Measurements from ENCODE around the gene DVL3. TPM values are rescaled to one million over a fixed set of nuclear protein-coding genes. Genes with fewer than 3 reads are reported as not detected.
A peak's percentile ranks its signal among the peaks of the same experiment; 100 is the strongest.

DVL3 gene
- total RNA-seq, 4 donors from 2014 or later, result 56.8 to 117 (median 66.4) TPM

DNA sequence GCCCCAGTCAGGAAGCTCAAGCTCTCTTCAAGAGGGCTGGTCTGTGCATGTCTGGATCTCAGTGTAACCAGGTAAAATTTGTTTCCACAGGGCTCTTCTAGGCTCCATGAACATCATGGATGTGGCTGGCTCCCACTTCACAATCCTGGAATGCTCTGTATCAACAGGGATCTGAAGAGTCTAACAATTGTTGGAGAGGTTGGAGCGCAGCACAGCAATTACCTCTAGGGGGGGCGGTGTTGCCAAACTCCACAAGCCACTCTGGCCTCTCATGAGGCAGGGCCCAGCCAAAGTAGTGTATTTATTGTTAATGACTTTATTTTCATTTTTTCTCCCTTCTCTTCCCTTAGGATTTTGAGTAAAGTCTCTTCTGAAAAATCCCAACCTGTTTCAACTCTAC is 26.2 kb upstream of the DVL3 start:
- H3K4me1 ChIP-seq, result peaks cover 0 to 7% (median 0%) of the 10 kb centered on the region in 3 donors
- WGBS, 2 donors (ENCODE audit: low coverage in 1 of 2), result 17 to 34% methylated on average over 2 of the region's 2 CpGs
- no peaks in the 10 kb centered on the region for H3K27me3 ChIP-seq
- H3K27ac ChIP-seq, result no peak overlapping the region
- H3K36me3 ChIP-seq, result no peaks in the 10 kb centered on the region
- TF ChIP-seq, protein P1, sequence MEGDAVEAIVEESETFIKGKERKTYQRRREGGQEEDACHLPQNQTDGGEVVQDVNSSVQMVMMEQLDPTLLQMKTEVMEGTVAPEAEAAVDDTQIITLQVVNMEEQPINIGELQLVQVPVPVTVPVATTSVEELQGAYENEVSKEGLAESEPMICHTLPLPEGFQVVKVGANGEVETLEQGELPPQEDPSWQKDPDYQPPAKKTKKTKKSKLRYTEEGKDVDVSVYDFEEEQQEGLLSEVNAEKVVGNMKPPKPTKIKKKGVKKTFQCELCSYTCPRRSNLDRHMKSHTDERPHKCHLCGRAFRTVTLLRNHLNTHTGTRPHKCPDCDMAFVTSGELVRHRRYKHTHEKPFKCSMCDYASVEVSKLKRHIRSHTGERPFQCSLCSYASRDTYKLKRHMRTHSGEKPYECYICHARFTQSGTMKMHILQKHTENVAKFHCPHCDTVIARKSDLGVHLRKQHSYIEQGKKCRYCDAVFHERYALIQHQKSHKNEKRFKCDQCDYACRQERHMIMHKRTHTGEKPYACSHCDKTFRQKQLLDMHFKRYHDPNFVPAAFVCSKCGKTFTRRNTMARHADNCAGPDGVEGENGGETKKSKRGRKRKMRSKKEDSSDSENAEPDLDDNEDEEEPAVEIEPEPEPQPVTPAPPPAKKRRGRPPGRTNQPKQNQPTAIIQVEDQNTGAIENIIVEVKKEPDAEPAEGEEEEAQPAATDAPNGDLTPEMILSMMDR (IDR thresholded peaks at IDR 0.05), result peak in 1 of 4 experiments; percentile 31
- no peak for TF ChIP-seq EP300 (IDR thresholded peaks at IDR 0.05)
- TF ChIP-seq POLR2AphosphoS5 (IDR thresholded peaks at IDR 0.05), result no peak
- H3K4me3 ChIP-seq, result no peak overlapping the region
- no peaks in the 10 kb centered on the region for H3K9me3 ChIP-seq
- no peak for ATAC-seq

DNA sequence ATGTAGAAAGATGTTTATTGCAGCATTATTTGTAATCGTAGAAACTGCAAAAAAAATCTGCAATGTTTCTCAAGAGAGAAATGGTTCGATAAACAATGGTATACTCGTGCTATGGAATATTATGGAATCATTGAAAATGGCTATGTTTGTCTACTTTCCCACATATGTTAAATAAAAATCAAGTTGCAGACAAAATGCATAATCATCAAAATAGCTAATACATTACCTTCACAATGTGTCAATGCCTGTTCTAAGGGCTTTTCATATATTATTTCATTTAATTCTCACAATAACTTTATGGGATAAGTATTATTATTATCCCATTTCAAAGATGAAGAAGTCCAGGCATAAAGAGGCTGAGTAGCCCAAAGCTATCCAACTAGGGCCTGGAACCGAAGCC is 22.2 kb upstream of the DVL3 start:
- ATAC-seq, result no peak
- 89 to 94% methylated on average over 4 of the region's 4 CpGs for WGBS, 2 donors (ENCODE audit: low coverage in 1 of 2)

DNA sequence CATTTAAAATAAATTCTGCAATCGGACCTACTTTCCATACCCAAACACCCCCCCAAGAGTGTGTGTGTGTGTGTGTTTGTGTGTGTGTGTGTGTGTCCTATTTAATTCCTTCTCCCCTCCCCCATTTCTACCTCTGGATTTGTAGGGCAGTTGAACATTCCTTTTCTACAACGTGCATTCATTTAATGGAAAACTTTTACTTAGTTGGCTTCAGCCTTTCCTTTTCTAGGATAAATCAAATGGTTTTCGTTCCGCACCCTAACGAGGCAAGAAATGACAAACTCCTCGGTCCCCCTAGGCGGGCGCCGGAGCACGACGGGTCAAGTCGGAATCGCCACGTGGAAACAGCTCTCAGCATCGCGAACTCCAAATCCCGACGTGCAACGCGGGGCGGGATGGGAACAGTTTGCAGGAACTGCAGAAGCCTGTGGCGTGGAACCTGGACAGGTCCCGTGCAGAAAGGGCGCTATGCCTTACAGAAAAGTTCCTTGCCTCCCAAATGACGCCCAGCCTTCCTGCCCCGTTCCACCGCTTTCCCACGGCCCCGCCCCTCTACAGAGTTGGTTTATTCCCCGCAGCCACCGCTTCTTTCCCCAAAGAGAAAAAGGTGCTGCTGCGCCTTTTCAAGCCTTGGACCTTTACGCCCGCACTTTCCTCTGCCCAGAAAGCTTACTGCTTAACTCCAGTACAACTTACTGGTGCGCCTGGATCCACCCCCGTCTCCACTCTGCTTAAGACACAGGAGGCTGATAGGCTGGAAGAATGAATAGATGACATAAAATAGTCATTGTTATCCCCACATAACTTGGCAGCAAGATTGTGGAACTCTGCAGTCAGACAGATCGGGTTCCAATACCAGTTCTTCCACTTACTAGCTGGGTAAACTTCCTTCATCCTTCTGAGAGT is 21.1 kb upstream of the DVL3 start:
- Histone ChIP-seq H3K27ac (peak overlapping the region; percentile 84 to 92 (median 86)), H3K4me3 (peak overlapping the region; percentile 61 to 97), H3K4me1 (peaks cover 0 to 27% (median 6%) of the 10 kb centered on the region in 3 donors), H3K27me3 (no peaks in the 10 kb centered on the region), H3K36me3 (peaks cover 0 to 20% of the 10 kb centered on the region in 2 donors), H3K9me3 (no peaks in the 10 kb centered on the region)
- WGBS, 2 donors (ENCODE audit: low coverage in 1 of 2), result 0 to 3% methylated on average over 9 to 13 of the region's 37 CpGs
- TF ChIP-seq, protein P1 (IDR thresholded peaks at IDR 0.05), result peak in 1 of 4 experiments; percentile 18
- TF ChIP-seq POLR2AphosphoS5 (IDR thresholded peaks at IDR 0.05) (peak; percentile 56), EP300 (IDR thresholded peaks at IDR 0.05) (no peak)
- ATAC-seq, result peak; percentile 77

More for the DNA sequence above, 22.2 kb upstream of the DVL3 start:
- Histone ChIP-seq H3K4me3 (no peak overlapping the region), H3K36me3 (peaks cover 0 to 9% of the 10 kb centered on the region in 2 donors), H3K4me1 (peaks cover 0 to 27% (median 6%) of the 10 kb centered on the region in 3 donors), H3K9me3 (no peaks in the 10 kb centered on the region), H3K27me3 (no peaks in the 10 kb centered on the region), H3K27ac (no peak overlapping the region)
- no peak for TF ChIP-seq POLR2AphosphoS5 (IDR thresholded peaks at IDR 0.05)

DNA sequence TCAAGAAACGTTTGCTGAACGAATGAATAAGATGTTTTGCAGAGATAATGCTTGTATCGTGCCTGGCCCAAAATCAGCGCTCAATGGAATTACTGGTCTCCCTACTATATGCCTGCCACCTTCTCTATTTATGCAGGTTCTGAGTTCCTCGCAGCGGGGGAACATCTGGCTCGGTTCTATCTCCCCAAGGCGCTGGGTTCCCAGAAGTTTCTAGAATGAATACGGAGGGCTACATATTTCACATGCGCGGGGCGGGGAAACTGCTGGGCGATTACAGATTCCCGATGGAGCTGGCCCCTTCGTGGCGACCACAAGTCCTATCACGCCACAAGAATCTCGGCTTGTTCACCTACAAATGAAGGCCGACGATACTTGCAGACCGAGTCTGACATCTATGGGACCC is 20.4 kb upstream of the DVL3 start:
- peaks cover 0 to 27% of the 10 kb centered on the region in 2 donors for H3K36me3 ChIP-seq
- no peak for ATAC-seq
- H3K4me1 ChIP-seq, result peaks cover 0 to 27% (median 6%) of the 10 kb centered on the region in 3 donors
- 0 to 1% methylated on average over 12 to 16 of the region's 21 CpGs for WGBS, 2 donors (ENCODE audit: low coverage in 1 of 2)
- TF ChIP-seq, protein P1 (IDR thresholded peaks at IDR 0.05), result no peak
- TF ChIP-seq POLR2AphosphoS5 (IDR thresholded peaks at IDR 0.05) (no peak), POLR2A (IDR thresholded peaks at IDR 0.05) (no peak), EP300 (IDR thresholded peaks at IDR 0.05) (no peak)
- H3K27me3 ChIP-seq, result no peaks in the 10 kb centered on the region
- peak overlapping the region; percentile 84 to 92 (median 86) for H3K27ac ChIP-seq
- peak overlapping the region; percentile 61 to 97 for H3K4me3 ChIP-seq
- H3K9me3 ChIP-seq, result no peaks in the 10 kb centered on the region

DNA sequence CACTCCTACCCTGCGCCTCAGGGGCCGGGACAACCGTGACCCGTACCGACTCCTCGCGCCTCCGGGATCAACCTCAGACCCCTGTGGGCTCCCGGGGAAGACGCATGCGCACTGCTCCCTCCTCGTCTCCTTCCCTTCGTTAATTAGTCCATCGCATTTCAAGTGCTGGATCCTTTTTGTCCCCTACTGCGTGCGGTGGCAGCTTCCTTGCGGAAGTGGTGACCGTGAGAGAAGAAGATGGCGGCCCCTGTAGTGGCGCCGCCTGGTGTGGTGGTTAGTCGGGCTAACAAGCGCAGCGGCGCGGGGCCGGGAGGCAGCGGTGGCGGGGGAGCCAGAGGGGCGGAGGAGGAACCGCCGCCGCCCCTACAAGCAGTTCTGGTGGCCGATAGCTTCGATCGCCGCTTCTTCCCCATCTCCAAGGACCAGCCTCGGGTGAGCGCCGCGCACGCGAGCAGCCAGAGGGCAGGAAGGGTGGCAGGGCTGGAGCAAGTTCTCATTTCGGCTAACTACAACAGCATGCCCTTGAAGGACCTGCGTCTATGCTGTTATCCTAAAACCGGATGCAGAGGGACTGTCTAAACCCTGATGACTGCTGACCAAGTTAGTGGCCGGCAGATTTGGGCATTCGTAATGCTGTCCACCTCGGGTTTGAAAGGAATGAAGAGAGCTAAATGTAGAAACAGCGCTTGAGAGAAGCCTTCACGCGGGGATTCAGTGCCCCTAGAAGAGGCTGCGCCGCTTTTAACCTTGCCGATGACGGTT is 19.8 kb upstream of the DVL3 start, which contains the start of gene EIF2B5:
EIF2B5 (plus strand) TSS at position 210 of the 762 bp plus-strand sequence; CDS start at position 238, 28 bp downstream.
- H3K27ac ChIP-seq, result peak within 1 kb of the TSS; percentile 84 to 92 (median 86)
- peaks cover 0 to 27% (median 6%) of the 10 kb centered on the region in 3 donors for H3K4me1 ChIP-seq
- no peaks in the 10 kb centered on the region for H3K27me3 ChIP-seq
- peak; percentile 93 for ATAC-seq
- WGBS, 2 donors (ENCODE audit: low coverage in 1 of 2), result 0 to 1% methylated on average over 7 to 24 of the region's 56 CpGs
- H3K9me3 ChIP-seq, result no peaks in the 10 kb centered on the region
- peak within 1 kb of the TSS; percentile 61 to 97 for H3K4me3 ChIP-seq
- peaks cover 0 to 33% of the 10 kb centered on the region in 2 donors for H3K36me3 ChIP-seq
- TF ChIP-seq POLR2A (IDR thresholded peaks at IDR 0.05) (peak; percentile 55 to 62), EP300 (IDR thresholded peaks at IDR 0.05) (no peak), POLR2AphosphoS5 (IDR thresholded peaks at IDR 0.05) (peak; percentile 87)
- TF ChIP-seq, protein P1 (IDR thresholded peaks at IDR 0.05), result peak in 3 of 4 experiments; percentile 23 to 80 (median 31)

Measured in gastroesophageal sphincter (tissue), 4 donors.